Measurements from ENCODE around the gene IL12RB1. TPM values are rescaled to one million over a fixed set of nuclear protein-coding genes. Genes with fewer than 3 reads are reported as not detected.

The IL12RB1 gene
- total RNA-seq, 4 donors from 2014 or later = 0.34 to 0.58 TPM; not detected in 2

DNA sequence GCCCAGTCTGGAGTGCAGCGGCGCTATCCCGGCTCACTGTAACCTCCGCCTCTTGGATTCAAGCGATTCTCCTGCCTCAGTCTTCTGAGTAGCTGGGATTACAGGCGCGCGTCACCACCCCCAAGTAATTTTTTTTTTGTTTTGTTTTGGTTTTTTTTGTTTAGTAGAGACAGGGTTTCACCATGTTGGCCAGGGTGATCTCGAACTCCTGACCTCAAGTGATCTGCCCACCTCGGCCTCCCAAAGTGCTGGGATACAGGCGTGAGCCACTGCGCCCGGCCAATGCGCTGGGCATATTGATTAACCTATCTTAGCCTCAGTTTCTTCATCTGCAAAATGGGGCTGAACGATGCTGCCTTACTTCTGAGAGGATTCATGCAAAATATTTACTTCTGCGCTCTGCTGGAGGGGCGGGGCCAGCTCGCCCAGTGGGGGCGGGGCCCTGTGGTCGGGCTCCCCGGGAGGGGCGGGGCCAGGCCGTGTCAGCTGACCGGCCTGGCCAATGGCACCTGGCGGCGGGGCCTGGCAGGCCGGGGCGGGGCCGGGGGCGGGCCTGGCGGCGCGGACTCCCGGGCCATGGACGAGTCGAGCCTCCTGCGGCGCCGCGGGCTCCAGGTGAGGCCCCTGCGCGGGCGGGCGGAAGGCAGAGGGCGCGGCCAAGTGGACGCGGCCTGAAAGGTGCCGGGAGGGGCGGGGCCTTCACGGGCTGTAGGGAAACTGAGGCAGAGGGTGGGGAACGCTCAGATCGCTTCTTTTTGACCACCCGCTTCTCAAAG lies 10.7 kb upstream of the IL12RB1 start, which contains the start of gene MAST3:
MAST3 (plus strand) TSS at position 562 of the 776 bp plus-strand sequence; CDS start at position 577, 15 bp downstream.
- peak; percentile 65 to 95 for DNase-seq (ENCODE audit: low spot score in 2 of 2)
- no peak for TF ChIP-seq POLR2A (IDR thresholded peaks at IDR 0.05)
- TF ChIP-seq, protein P1, sequence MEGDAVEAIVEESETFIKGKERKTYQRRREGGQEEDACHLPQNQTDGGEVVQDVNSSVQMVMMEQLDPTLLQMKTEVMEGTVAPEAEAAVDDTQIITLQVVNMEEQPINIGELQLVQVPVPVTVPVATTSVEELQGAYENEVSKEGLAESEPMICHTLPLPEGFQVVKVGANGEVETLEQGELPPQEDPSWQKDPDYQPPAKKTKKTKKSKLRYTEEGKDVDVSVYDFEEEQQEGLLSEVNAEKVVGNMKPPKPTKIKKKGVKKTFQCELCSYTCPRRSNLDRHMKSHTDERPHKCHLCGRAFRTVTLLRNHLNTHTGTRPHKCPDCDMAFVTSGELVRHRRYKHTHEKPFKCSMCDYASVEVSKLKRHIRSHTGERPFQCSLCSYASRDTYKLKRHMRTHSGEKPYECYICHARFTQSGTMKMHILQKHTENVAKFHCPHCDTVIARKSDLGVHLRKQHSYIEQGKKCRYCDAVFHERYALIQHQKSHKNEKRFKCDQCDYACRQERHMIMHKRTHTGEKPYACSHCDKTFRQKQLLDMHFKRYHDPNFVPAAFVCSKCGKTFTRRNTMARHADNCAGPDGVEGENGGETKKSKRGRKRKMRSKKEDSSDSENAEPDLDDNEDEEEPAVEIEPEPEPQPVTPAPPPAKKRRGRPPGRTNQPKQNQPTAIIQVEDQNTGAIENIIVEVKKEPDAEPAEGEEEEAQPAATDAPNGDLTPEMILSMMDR (IDR thresholded peaks at IDR 0.05) = no peak
- H3K4me3 ChIP-seq (ENCODE audit: low read depth, poor library complexity, severe bottlenecking) = no peak within 1 kb of the TSS
- intact Hi-C loops (cut with DNase I; ENCODE audit: low total_unique reads) = no loop called here
- 26 to 48% methylated on average over 23 to 45 of the region's 54 CpGs for WGBS, 2 donors

DNA sequence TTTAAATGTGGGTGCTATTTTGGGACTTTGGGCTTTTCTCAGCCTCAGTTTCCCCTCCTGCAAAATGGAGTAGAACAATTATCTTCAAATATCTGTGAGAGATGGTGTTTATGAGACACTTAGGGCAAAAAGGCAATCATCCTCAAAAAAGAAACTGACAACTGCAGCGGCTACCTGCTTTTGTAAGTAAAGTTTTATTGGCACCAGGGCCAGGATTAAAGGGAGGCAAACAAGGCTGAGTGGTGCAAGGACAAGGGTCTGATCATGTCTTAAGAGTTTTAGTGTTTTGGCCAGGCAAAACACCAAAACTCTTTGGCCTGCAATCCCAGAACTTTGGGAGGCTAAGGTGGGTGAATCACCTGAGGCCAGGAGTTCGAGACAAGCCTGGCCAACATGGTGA lies 9.5 kb upstream of the IL12RB1 start:
- 84 to 85% methylated on average over 2 of the region's 2 CpGs for WGBS, 2 donors
- intact Hi-C loops (cut with DNase I; ENCODE audit: low total_unique reads) = no loop called here
- no peak for TF ChIP-seq POLR2A (IDR thresholded peaks at IDR 0.05)
- TF ChIP-seq, protein P1 (IDR thresholded peaks at IDR 0.05) = no peak
- DNase-seq (ENCODE audit: low spot score in 2 of 2) = no peak
- no peak overlapping the region for H3K4me3 ChIP-seq (ENCODE audit: low read depth, poor library complexity, severe bottlenecking)

DNA sequence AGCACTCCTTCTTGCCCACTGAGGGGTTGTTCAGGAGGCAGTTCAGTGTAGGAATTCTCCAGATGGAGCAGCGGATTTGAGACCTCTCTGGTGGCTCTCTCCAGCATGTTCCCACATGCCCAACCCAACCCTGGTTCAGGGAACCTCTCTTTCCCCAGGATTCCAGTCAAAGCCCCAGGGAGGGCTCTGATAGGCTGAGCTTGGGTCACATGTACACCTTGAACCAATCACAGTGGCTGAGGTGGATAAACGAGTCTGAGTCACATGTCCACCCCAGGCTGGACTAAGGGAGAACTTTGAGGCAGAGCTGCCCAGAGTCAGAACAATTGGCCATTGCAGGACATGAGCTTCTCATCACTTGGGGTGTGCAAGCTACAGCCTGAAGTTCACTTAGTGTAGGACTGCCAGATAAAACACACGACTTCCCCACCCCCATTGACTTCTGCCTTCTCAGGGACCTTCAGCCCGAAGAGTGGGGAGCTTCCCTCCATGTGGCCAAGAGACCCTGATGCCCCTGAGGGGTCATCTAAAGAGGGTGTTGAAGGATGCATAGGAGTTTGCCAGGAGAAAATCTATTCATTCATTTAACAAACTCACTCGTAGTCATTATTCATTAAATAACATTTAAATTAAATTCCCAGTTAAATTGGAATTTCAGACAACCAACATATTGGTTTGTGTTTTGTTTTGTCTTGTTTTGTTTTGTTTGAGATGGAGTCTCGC lies 6.9 kb upstream of the IL12RB1 start:
- intact Hi-C loops (cut with DNase I; ENCODE audit: low total_unique reads) = no loop called here
- 69% methylated on average over 6 of the region's 6 CpGs for whole genome bisulfite sequencing, 2 donors
- DNase-seq (ENCODE audit: low spot score in 2 of 2) = no peak
- H3K4me3 ChIP-seq (ENCODE audit: low read depth, poor library complexity, severe bottlenecking) = no peak overlapping the region
- no peak for TF ChIP-seq POLR2A (IDR thresholded peaks at IDR 0.05)
- TF ChIP-seq, protein P1 (IDR thresholded peaks at IDR 0.05) = no peak

DNA sequence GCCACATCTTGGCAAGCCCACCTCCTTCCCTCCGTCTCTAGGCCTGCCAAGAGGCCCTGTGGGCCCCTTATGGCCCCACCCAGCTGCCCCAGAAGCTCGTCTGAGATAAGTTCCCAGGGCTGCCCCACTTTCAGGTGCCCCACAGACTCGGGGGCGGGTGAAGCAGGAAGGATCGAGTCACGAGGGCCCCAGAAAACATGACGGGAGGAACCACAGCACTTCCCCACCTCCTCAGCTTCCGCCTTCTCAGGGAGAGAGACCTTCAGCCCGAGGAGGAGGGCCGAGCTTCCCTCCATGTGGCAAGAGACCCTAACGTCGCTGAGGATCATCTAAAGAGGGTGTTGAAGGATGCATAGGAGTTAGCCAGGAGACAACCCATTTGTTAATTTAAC lies 4.5 kb upstream of the IL12RB1 start:
- intact Hi-C loops (cut with DNase I; ENCODE audit: low total_unique reads) = no loop called here
- H3K4me3 ChIP-seq (ENCODE audit: low read depth, poor library complexity, severe bottlenecking) = no peak overlapping the region
- no peak for TF ChIP-seq POLR2A (IDR thresholded peaks at IDR 0.05)
- TF ChIP-seq, protein P1 (IDR thresholded peaks at IDR 0.05) = no peak
- WGBS, 2 donors = 50 to 53% methylated on average over 12 of the region's 12 CpGs
- peak; percentile 62 to 91 for DNase-seq (ENCODE audit: low spot score in 2 of 2)

DNA sequence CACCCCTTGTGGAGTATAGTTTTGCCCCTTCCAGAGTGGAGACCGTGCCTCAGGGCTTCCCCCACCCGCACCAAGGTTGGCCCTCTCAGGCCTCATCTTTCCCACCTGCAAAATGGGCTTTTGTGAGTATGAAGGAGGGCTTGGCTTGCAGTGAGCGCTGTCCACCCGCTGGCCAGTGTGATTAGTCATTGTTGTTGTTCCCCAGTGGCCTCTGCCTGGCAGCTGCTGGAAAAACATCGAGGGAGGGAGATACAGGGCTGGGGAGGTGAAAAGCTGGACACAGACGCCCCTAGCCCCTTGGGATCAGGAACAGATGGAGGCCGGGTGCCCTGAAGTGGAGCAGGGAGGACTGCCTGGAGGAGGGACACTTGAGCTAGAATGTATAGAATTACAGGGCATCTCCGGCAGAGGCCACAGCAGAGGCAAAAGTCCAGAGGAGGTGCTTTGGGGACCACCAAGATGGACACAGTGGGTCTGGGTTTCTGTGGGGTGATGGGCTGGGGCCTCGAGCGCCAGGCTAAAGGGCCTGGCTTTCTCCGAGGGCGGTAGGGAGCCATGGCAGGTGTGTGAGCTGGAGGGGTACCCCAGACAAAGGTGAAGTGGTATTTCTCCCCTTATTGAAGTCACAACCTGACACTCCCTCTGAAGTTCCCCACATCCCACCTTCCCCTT lies 3.9 kb upstream of the IL12RB1 start:
- intact Hi-C loops (cut with DNase I; ENCODE audit: low total_unique reads) = no loop called here
- TF ChIP-seq, protein P1 (IDR thresholded peaks at IDR 0.05) = no peak
- TF ChIP-seq POLR2A (IDR thresholded peaks at IDR 0.05) = no peak
- 70 to 74% methylated on average over 12 of the region's 12 CpGs for WGBS, 2 donors
- DNase-seq (ENCODE audit: low spot score in 2 of 2) = no peak
- H3K4me3 ChIP-seq (ENCODE audit: low read depth, poor library complexity, severe bottlenecking) = no peak overlapping the region

Data from lower leg skin (tissue), 4 donors.